WTC11 (cell line): ENCODE data around the gene DNAAF8. TPM values are rescaled to one million over a fixed set of nuclear protein-coding genes. Genes with fewer than 3 reads are reported as not detected.

Experiments
- ATAC-seq: fragments of 200-7000 bp; cut with Tn5 transposase; 2 replicates; pipeline ENCODE4 v1.10.0; 2021; ENCODE audit warnings: mild to moderate bottlenecking, moderate library complexity
- CTCF ChIA-PET: fragments of 300-600 bp; sonication (Branson Sonifier 250); formaldehyde crosslinking; loops from one replicate; lab custom pipeline; 2021; ENCODE audit warnings: antibody characterized with exemption; lab: Charles Lee
- POLR2A ChIA-PET: fragments of 350-600 bp; sonication (Branson Sonifier 250); formaldehyde crosslinking; loops from one replicate; lab custom pipeline; 2021; ENCODE audit warnings: antibody characterized with exemption; lab: Charles Lee
- DNase-seq: peaks from one replicate; pipeline ENCODE4 v3.0.0; 2021; ENCODE audit warnings: low spot score
- H3K27ac Mint-ChIP-seq: 2 replicates; pipeline ENCODE4 v1.8.0; 2021; ENCODE audit warnings: mixed read lengths
- H3K27me3 Mint-ChIP-seq: 2 replicates; pipeline ENCODE4 v1.8.0; 2021; ENCODE audit warnings: low read depth, mild to moderate bottlenecking, moderate library complexity, mixed read lengths
- H3K36me3 Mint-ChIP-seq: 2 replicates; pipeline ENCODE4 v1.8.0; 2021; ENCODE audit warnings: mixed read lengths
- H3K4me1 Mint-ChIP-seq: 2 replicates; pipeline ENCODE4 v1.8.0; 2022; ENCODE audit warnings: mixed read lengths
- H3K4me3 Mint-ChIP-seq: 2 replicates; pipeline ENCODE4 v1.8.0; 2021; ENCODE audit warnings: mild to moderate bottlenecking, moderate library complexity, mixed read lengths
- H3K9me3 Mint-ChIP-seq: 2 replicates; pipeline ENCODE4 v1.8.0; 2021; ENCODE audit warnings: mixed read lengths
- ARID4B ChIP-seq: sonication (generic); formaldehyde crosslinking; IDR thresholded peaks from 2 replicates; pipeline ENCODE4 v1.8.0; 2023; ENCODE audit warnings: missing genetic modification reagents, mild to moderate bottlenecking, borderline replicate concordance
- CDX4 ChIP-seq: fragments of 250-450 bp; sonication (Bioruptor Pico); IDR thresholded peaks from 2 replicates; pipeline ENCODE4 v1.9.0; 2021; ENCODE audit warnings: moderate library complexity, mild to moderate bottlenecking, inconsistent platforms, borderline replicate concordance
- ESRRA ChIP-seq: sonication (generic); formaldehyde crosslinking; IDR thresholded peaks from 2 replicates; pipeline ENCODE4 v1.8.1; 2022; ENCODE audit warnings: mild to moderate bottlenecking, missing genetic modification reagents, borderline replicate concordance
- FOXP1 ChIP-seq: sonication (generic); formaldehyde crosslinking; IDR thresholded peaks from 2 replicates; pipeline ENCODE4 v1.8.0; 2022; ENCODE audit warnings: missing genetic modification reagents, mild to moderate bottlenecking, moderate library complexity, borderline replicate concordance
- FOXP4 ChIP-seq: sonication (generic); formaldehyde crosslinking; IDR thresholded peaks from 2 replicates; pipeline ENCODE4 v1.8.0; 2022; ENCODE audit warnings: mild to moderate bottlenecking, missing genetic modification reagents
- GABPB1 ChIP-seq: sonication (generic); formaldehyde crosslinking; IDR thresholded peaks from 2 replicates; pipeline ENCODE4 v1.8.1; 2023; ENCODE audit warnings: mild to moderate bottlenecking, missing genetic modification reagents
- GTF2I ChIP-seq: fragments of 250-450 bp; sonication (Bioruptor Pico); conservative IDR thresholded peaks from 2 replicates; pipeline ENCODE4 v1.4.0; 2021; ENCODE audit warnings: mild to moderate bottlenecking
- MAX ChIP-seq: sonication (generic); formaldehyde crosslinking; IDR thresholded peaks from 2 replicates; pipeline ENCODE4 v1.8.0; 2022; ENCODE audit warnings: mild to moderate bottlenecking, missing genetic modification reagents
- NR2C2 ChIP-seq: sonication (generic); formaldehyde crosslinking; IDR thresholded peaks from 2 replicates; pipeline ENCODE4 v1.8.0; 2022; ENCODE audit warnings: mild to moderate bottlenecking, missing genetic modification reagents
- TEAD1 ChIP-seq: sonication (generic); formaldehyde crosslinking; IDR thresholded peaks from 2 replicates; pipeline ENCODE4 v1.8.0; 2022; ENCODE audit warnings: mild to moderate bottlenecking, missing genetic modification reagents
- USF2 ChIP-seq: sonication (generic); formaldehyde crosslinking; IDR thresholded peaks from 2 replicates; pipeline ENCODE4 v1.8.1; 2023; ENCODE audit warnings: mild to moderate bottlenecking, missing genetic modification reagents, moderate library complexity
- ZBTB43 ChIP-seq: sonication (generic); formaldehyde crosslinking; IDR thresholded peaks from 2 replicates; pipeline ENCODE4 v1.8.1; 2023; ENCODE audit warnings: mild to moderate bottlenecking, missing genetic modification reagents
- ZMAT4 ChIP-seq: fragments of 250-450 bp; sonication (Bioruptor Pico); IDR thresholded peaks from 2 replicates; pipeline ENCODE4 v1.9.0; 2021; ENCODE audit warnings: mild to moderate bottlenecking
- ZNF138 ChIP-seq: sonication (generic); formaldehyde crosslinking; conservative IDR thresholded peaks from 2 replicates; pipeline ENCODE4 v1.8.1; 2022; ENCODE audit warnings: mild to moderate bottlenecking, moderate library complexity, missing genetic modification reagents
- ZNF219 ChIP-seq: sonication (generic); formaldehyde crosslinking; IDR thresholded peaks from 2 replicates; pipeline ENCODE4 v1.8.0; 2023; ENCODE audit warnings: missing genetic modification reagents, mild to moderate bottlenecking, borderline replicate concordance
- ZNF232 ChIP-seq: sonication (generic); formaldehyde crosslinking; IDR thresholded peaks from 2 replicates; pipeline ENCODE4 v1.8.0; 2022; ENCODE audit warnings: mild to moderate bottlenecking, missing genetic modification reagents
- ZNF281 ChIP-seq: sonication (generic); formaldehyde crosslinking; IDR thresholded peaks from 2 replicates; pipeline ENCODE4 v1.8.0; 2023; ENCODE audit warnings: mild to moderate bottlenecking, missing genetic modification reagents
- ZSCAN18 ChIP-seq: fragments of 250-450 bp; sonication (Bioruptor Pico); IDR thresholded peaks from 2 replicates; pipeline ENCODE4 v2.1.2; 2022; ENCODE audit warnings: mild to moderate bottlenecking, moderate library complexity
- total RNA-seq: library from RNA; stranded (reverse); gene quantifications from 3 replicates; pipeline ENCODE4 v1.2.3, GENCODE V29; 2021

DNAAF8 gene
- total RNA-seq, 1 experiment from 2014 or later: 0.09 TPM

GRCh38 chr16:4766875-4767628, 32.7 kb downstream of the DNAAF8 start, which contains the start of gene ZNF500 (continued):
- TF ChIP-seq USF2: no peak
- TF ChIP-seq CDX4: no peak
- TF ChIP-seq GTF2I: no peak
- TF ChIP-seq TEAD1 (CRISPR knock-in tag): peak; percentile 66; the same call in 1 of the 2 replicates
- TF ChIP-seq, all 79 proteins: peak for 16

GRCh38 chr16:4767872-4768548, 33.7 kb downstream of the DNAAF8 start:
- H3K27ac Mint-ChIP-seq: peak overlapping the region; percentile 99
- ATAC-seq (no peak), DNase-seq (no peak)
- H3K4me3 Mint-ChIP-seq: peak overlapping the region; percentile 86
- peaks cover under 1% of the 10 kb centered on the region; the same call in 1 of the 2 replicates for H3K36me3 Mint-ChIP-seq
- H3K4me1 Mint-ChIP-seq: peaks cover 17% of the 10 kb centered on the region
- H3K27me3 Mint-ChIP-seq: no peaks in the 10 kb centered on the region
- CTCF ChIA-PET: interaction anchor here (0.7 to 1.5 kb wide), 9 partner anchors 8 to 273 kb away, joined by 3 to 7 read pairs (median 3); partner anchors contain the start of genes ANKS3, DNAAF8, ROGDI and SEPTIN12
- H3K9me3 Mint-ChIP-seq: no peaks in the 10 kb centered on the region
- POLR2A ChIA-PET: interaction anchor here (1.4 to 3.1 kb wide), 2 partner anchors 33 to 35 kb away, joined by 7 to 16 read pairs; partner anchors contain the start of genes ANKS3, DNAAF8 and ROGDI
- no peak for TF ChIP-seq ZNF232 (CRISPR knock-in tag)
- no peak for TF ChIP-seq ARID4B
- TF ChIP-seq ESRRA (CRISPR knock-in tag): no peak
- no peak for TF ChIP-seq ZMAT4 (CRISPR knock-in tag)
- TF ChIP-seq ZSCAN18: no peak
- no peak for TF ChIP-seq ZNF138 (CRISPR knock-in tag)
- no peak for TF ChIP-seq ZNF219
- no peak for TF ChIP-seq ZBTB43 (CRISPR knock-in tag)
- no peak for TF ChIP-seq GABPB1 (CRISPR knock-in tag)
- no peak for TF ChIP-seq ZNF281 (CRISPR knock-in tag)
- TF ChIP-seq MAX (CRISPR knock-in tag): no peak
- TF ChIP-seq FOXP4 (CRISPR knock-in tag): no peak
- no peak for TF ChIP-seq FOXP1 (CRISPR knock-in tag)
- TF ChIP-seq NR2C2 (CRISPR knock-in tag): no peak
